NCI-H524 treated with DMSO at 0.1 percent for 48 hours (cell line): ENCODE results near the gene GMEB1.
"Not testable (repeated sequence)": the region's sequence is repeated elsewhere in the genome, so short reads cannot be mapped to it uniquely, and the experiment has no call there.

Experiments used
- DNase-seq: peaks from one replicate; lab custom pipeline; 2025; lab: John Stamatoyannopoulos, UW

GMEB1 gene

GRCh38 chr1:28668191-28668955 lies at the start of gene GMEB1:
GMEB1 (plus strand) TSS chr1:28668784; CDS start chr1:28683613, 14,829 bp downstream.
- peak; percentile 38 for DNase-seq

- DNase-seq = no peak
Observed at GRCh38 chr1:28631713-28632112, 36.9 kb upstream of the GMEB1 start.

- no peak for DNase-seq
Observed at GRCh38 chr1:28632560-28632959, 36.0 kb upstream of the GMEB1 start.

- no peak for DNase-seq
Observed at GRCh38 chr1:28640766-28641165, 27.8 kb upstream of the GMEB1 start.

GRCh38 chr1:28642056-28642846 lies 26.3 kb upstream of the GMEB1 start:
- DNase-seq = no peak

GRCh38 chr1:28642847-28643635 lies 25.5 kb upstream of the GMEB1 start, which contains the start of gene TAF12:
TAF12 (minus strand) TSS chr1:28643067; CDS start chr1:28622081, 20,986 bp downstream.
- peak; percentile 75 for DNase-seq

- DNase-seq = no peak
Observed at GRCh38 chr1:28644494-28644893, 24.1 kb upstream of the GMEB1 start.

GRCh38 chr1:28645406-28645805 lies 23.2 kb upstream of the GMEB1 start:
- not testable (repeated sequence) for DNase-seq

- DNase-seq = no peak
Observed at GRCh38 chr1:28646040-28646439, 22.5 kb upstream of the GMEB1 start.

GRCh38 chr1:28648008-28648473 lies 20.5 kb upstream of the GMEB1 start:
- DNase-seq = peak; percentile 81

GRCh38 chr1:28648474-28649198 lies 19.9 kb upstream of the GMEB1 start, which contains the start of gene RNU11:
RNU11 (plus strand) TSS chr1:28648600.
- DNase-seq = peak; percentile 86

GRCh38 chr1:28653063-28653462 lies 15.5 kb upstream of the GMEB1 start:
- not testable (repeated sequence) for DNase-seq

- not testable (repeated sequence) for DNase-seq
Observed at GRCh38 chr1:28653870-28654269, 14.7 kb upstream of the GMEB1 start.

GRCh38 chr1:28655448-28656311 lies 12.9 kb upstream of the GMEB1 start:
- DNase-seq = not testable (repeated sequence)

- DNase-seq = no peak
Observed at GRCh38 chr1:28656335-28656734, 12.2 kb upstream of the GMEB1 start.

- DNase-seq = no peak
Observed at GRCh38 chr1:28663871-28664470, 4.6 kb upstream of the GMEB1 start.

GRCh38 chr1:28666806-28667205 lies 1.8 kb upstream of the GMEB1 start:
- DNase-seq = no peak

GRCh38 chr1:28668956-28669723 lies 556 bp downstream of the GMEB1 start:
- DNase-seq = no peak

- no peak for DNase-seq
Observed at GRCh38 chr1:28671254-28671780, 2.7 kb downstream of the GMEB1 start.
